Caco-2 (cell line): ENCODE measurements around the gene KRT39. TPM values are rescaled to one million over a fixed set of nuclear protein-coding genes. Genes with fewer than 3 reads are reported as not detected.

Experiments used
- BruUV-seq: library from RNA; stranded (reverse); fragments of 400-500 nt; replicated peaks from 2 replicates; lab custom pipeline; 2021; lab: Mats Ljungman, UMichigan
- CTCF ChIA-PET: fragments of 300-600 bp; sonication (Branson Sonifier 250); formaldehyde crosslinking; loops from one replicate; lab custom pipeline; 2022; ENCODE audit warnings: antibody characterized with exemption; lab: Charles Lee
- POLR2A ChIA-PET: fragments of 300-600 bp; sonication (Branson Sonifier 250); formaldehyde crosslinking; loops from one replicate; lab custom pipeline; 2022; ENCODE audit warnings: antibody characterized with exemption; lab: Charles Lee
- DNase-seq, 2 experiments: peaks; one replicate each; pipeline versions ENCODE4 v3.0.0 to v3.0.0-alpha.2; 2020 to 2022
- H3K27me3 ChIP-seq: replicated peaks from 2 replicates; pipeline ENCODE4 v1.6.0; 2011; ENCODE audit warnings: low read length; ENCODE audit not compliant: control insufficient read depth, insufficient read depth
- H3K36me3 ChIP-seq: 2 replicates; pipeline ENCODE4 v1.5.1; 2011; ENCODE audit warnings: low read length; ENCODE audit not compliant: control insufficient read depth, insufficient read depth
- H3K4me1 ChIP-seq: fragments of 250-450 bp; sonication (Bioruptor Pico); 2 replicates; pipeline ENCODE4 v1.5.1; 2020; ENCODE audit warnings: mild to moderate bottlenecking
- H3K4me3 ChIP-seq: 2 replicates; pipeline ENCODE4 v1.5.1; 2011; ENCODE audit warnings: low read depth, mild to moderate bottlenecking, control low read depth, low read length
- H3K9me3 ChIP-seq: fragments of 250-450 bp; sonication (Bioruptor Pico); 2 replicates; pipeline ENCODE4 v1.5.1; 2020; ENCODE audit warnings: mild to moderate bottlenecking, moderate library complexity
- H3K27ac Mint-ChIP-seq: one replicate; pipeline ENCODE4 v1.8.0; 2022; ENCODE audit warnings: mixed read lengths; ENCODE audit not compliant: unreplicated experiment
- H3K27me3 Mint-ChIP-seq: one replicate; pipeline ENCODE4 v1.8.0; 2022; ENCODE audit warnings: mixed read lengths; ENCODE audit not compliant: insufficient read depth, unreplicated experiment
- H3K36me3 Mint-ChIP-seq: one replicate; pipeline ENCODE4 v1.8.0; 2022; ENCODE audit warnings: mild to moderate bottlenecking, mixed read lengths; ENCODE audit not compliant: insufficient read depth, unreplicated experiment
- H3K4me1 Mint-ChIP-seq: one replicate; pipeline ENCODE4 v1.8.0; 2022; ENCODE audit warnings: low read depth, mixed read lengths; ENCODE audit not compliant: unreplicated experiment
- H3K4me3 Mint-ChIP-seq: one replicate; pipeline ENCODE4 v1.8.0; 2022; ENCODE audit warnings: mild to moderate bottlenecking, moderate library complexity, mixed read lengths; ENCODE audit not compliant: unreplicated experiment
- H3K9me3 Mint-ChIP-seq: one replicate; pipeline ENCODE4 v1.8.0; 2022; ENCODE audit warnings: mixed read lengths; ENCODE audit not compliant: unreplicated experiment
- intact Hi-C: fragments of 100-400 bp; cut with micrococcal nuclease; formaldehyde crosslinking; loops from one replicate; pipeline ENCODE4 v1.10.0; 2022; ENCODE audit not compliant: unreplicated experiment
- total RNA-seq: library from RNA; stranded (reverse); gene quantifications from 2 replicates; pipeline ENCODE4 v1.2.3, GENCODE V29; 2022
- TF ChIP-seq, protein P1 (sequence below), 2 experiments: fragments of 200-600 bp in 1 of 2; IDR thresholded peaks; 1 replicate in 1 of 2; 2 replicates in 1 of 2; pipeline versions ENCODE4 v1.5.1 to v1.8.0; 2011 to 2022; ENCODE audit warnings: antibody characterized with exemption in 1 of 2, control low read depth in 1 of 2, inconsistent platforms in 1 of 2, low read depth in 1 of 2, low read length in 1 of 2, mild to moderate bottlenecking in 1 of 2, moderate library complexity in 1 of 2; ENCODE audit not compliant: insufficient read depth in 1 of 2, severe bottlenecking in 1 of 2, unreplicated experiment in 1 of 2

Gene KRT39
- total RNA-seq, 1 experiment from 2014 or later, result not detected

DNA sequence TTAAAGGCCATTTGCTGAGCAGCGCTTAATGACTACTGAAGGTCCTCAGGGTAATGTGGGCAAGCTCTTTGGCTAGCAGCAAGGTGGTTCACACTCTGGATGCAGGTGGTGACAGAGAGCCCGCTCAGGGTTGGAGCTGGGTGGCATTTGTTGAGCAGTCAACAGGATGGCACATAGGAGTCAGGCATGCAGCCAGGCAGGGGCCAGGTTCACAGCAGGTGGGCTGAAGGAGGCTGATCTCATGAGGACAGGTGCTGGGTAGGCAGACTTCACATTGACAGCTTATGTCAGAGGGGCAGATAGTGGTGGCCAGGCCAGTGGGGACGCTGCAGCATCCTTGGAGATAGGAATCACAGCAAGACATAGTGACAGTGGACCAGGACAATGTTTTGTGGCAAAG, 37.6 kb upstream of the KRT39 start:
- CTCF ChIA-PET, result no interaction called here
- H3K4me1 Mint-ChIP-seq, result peaks cover 48% of the 10 kb centered on the region
- no peak for DNase-seq

DNA sequence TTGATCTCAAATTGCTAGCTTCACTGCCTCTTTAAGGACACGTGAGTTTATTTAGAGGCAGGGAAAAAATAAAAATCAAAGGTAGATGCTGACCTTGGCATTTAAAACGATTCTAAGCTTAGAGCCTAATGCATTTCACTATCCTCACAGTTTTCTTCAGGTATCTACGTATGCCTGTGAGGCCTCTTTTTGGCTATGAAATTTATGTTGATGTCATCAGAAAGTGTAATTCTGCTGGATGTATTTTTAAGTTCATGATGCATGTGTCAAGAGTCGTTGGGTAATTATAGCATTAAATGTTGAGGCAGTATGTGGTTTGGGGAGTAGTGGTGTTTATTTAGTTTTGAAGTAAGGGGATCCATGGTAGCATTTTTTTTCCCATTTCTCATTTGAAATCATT, 37.2 kb upstream of the KRT39 start:
- POLR2A ChIA-PET, result no interaction called here

More for the DNA sequence above, 37.6 kb upstream of the KRT39 start:
- TF ChIP-seq, protein P1, sequence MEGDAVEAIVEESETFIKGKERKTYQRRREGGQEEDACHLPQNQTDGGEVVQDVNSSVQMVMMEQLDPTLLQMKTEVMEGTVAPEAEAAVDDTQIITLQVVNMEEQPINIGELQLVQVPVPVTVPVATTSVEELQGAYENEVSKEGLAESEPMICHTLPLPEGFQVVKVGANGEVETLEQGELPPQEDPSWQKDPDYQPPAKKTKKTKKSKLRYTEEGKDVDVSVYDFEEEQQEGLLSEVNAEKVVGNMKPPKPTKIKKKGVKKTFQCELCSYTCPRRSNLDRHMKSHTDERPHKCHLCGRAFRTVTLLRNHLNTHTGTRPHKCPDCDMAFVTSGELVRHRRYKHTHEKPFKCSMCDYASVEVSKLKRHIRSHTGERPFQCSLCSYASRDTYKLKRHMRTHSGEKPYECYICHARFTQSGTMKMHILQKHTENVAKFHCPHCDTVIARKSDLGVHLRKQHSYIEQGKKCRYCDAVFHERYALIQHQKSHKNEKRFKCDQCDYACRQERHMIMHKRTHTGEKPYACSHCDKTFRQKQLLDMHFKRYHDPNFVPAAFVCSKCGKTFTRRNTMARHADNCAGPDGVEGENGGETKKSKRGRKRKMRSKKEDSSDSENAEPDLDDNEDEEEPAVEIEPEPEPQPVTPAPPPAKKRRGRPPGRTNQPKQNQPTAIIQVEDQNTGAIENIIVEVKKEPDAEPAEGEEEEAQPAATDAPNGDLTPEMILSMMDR (IDR thresholded peaks at IDR 0.05; ENCODE audit: insufficient read depth in 1 of 2, low read depth in 1 of 2, low read length in 1 of 2, severe bottlenecking in 1 of 2, unreplicated experiment in 1 of 2), result no peak
- intact Hi-C loops, result no loop called here
- no TSS peak for BruUV-seq
- H3K9me3 Mint-ChIP-seq, result no peaks in the 10 kb centered on the region
- H3K9me3 ChIP-seq, result peaks cover 9% of the 10 kb centered on the region; the same call in 1 of the 2 replicates
- no peak overlapping the region for H3K4me3 ChIP-seq
- H3K27me3 ChIP-seq, result no peaks in the 10 kb centered on the region
- peaks cover 38% of the 10 kb centered on the region for H3K4me1 ChIP-seq
- POLR2A ChIA-PET, result no interaction called here
- no peaks in the 10 kb centered on the region for H3K36me3 ChIP-seq
- H3K4me3 Mint-ChIP-seq, result no peak overlapping the region
- H3K27me3 Mint-ChIP-seq, result no peaks in the 10 kb centered on the region
- H3K27ac Mint-ChIP-seq, result peak overlapping the region; percentile 11
- peaks cover 19% of the 10 kb centered on the region for H3K36me3 Mint-ChIP-seq

DNA sequence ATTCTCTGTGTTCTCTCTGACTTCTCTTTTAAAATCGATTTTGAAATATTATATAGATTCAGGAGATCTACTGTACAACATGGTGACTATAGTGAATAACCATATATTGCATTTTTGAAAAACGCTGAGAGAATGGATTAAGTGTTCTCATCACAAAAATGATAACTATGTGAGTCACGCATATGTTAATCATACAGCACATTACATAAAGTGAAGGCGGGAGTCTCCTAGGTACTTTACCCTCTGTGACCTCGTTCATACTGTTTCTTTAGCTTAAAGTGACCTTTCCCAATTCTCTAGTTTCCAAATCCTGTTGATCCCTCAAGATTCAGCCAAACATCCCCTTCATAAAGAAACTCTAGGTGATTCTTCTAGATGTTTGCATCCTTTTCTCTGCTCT, 36.1 kb upstream of the KRT39 start:
- no peaks in the 10 kb centered on the region for H3K36me3 ChIP-seq
- H3K4me3 Mint-ChIP-seq, result no peak overlapping the region
- H3K27me3 Mint-ChIP-seq, result no peaks in the 10 kb centered on the region
- POLR2A ChIA-PET, result interaction anchor here (0.5 kb wide), 1 partner anchor 526 kb away, joined by 3 read pairs; no protein-coding TSS in a partner anchor
- H3K27me3 ChIP-seq, result no peaks in the 10 kb centered on the region
- H3K36me3 Mint-ChIP-seq, result peaks cover 6% of the 10 kb centered on the region
- DNase-seq, result no peak
- peaks cover 6% of the 10 kb centered on the region; the same call in 1 of the 2 replicates for H3K9me3 ChIP-seq
- peak overlapping the region; percentile 89 for H3K27ac Mint-ChIP-seq
- no peak overlapping the region for H3K4me3 ChIP-seq
- CTCF ChIA-PET, result no interaction called here
- no peaks in the 10 kb centered on the region for H3K9me3 Mint-ChIP-seq
- TF ChIP-seq, protein P1 (IDR thresholded peaks at IDR 0.05; ENCODE audit: insufficient read depth in 1 of 2, low read depth in 1 of 2, low read length in 1 of 2, severe bottlenecking in 1 of 2, unreplicated experiment in 1 of 2), result no peak
- H3K4me1 Mint-ChIP-seq, result peaks cover 38% of the 10 kb centered on the region
- peaks cover 24% of the 10 kb centered on the region for H3K4me1 ChIP-seq
- intact Hi-C loops, result no loop called here
- no TSS peak for BruUV-seq

More for the DNA sequence above, 37.2 kb upstream of the KRT39 start:
- no peak overlapping the region for H3K4me3 Mint-ChIP-seq
- no peak overlapping the region for H3K4me3 ChIP-seq
- H3K4me1 Mint-ChIP-seq, result peaks cover 43% of the 10 kb centered on the region
- DNase-seq, result no peak
- H3K9me3 ChIP-seq, result peaks cover 9% of the 10 kb centered on the region; the same call in 1 of the 2 replicates
- CTCF ChIA-PET, result no interaction called here
- intact Hi-C loops, result no loop called here
- peak overlapping the region; percentile 11 for H3K27ac Mint-ChIP-seq
- H3K4me1 ChIP-seq, result peaks cover 35% of the 10 kb centered on the region
- H3K9me3 Mint-ChIP-seq, result no peaks in the 10 kb centered on the region
- H3K36me3 Mint-ChIP-seq, result peaks cover 14% of the 10 kb centered on the region
- H3K27me3 Mint-ChIP-seq, result no peaks in the 10 kb centered on the region
- no peaks in the 10 kb centered on the region for H3K36me3 ChIP-seq
- TF ChIP-seq, protein P1 (IDR thresholded peaks at IDR 0.05; ENCODE audit: insufficient read depth in 1 of 2, low read depth in 1 of 2, low read length in 1 of 2, severe bottlenecking in 1 of 2, unreplicated experiment in 1 of 2), result no peak
- no peaks in the 10 kb centered on the region for H3K27me3 ChIP-seq
- no TSS peak for BruUV-seq
